ENCODE results near the gene CTF1.

CTF1 gene

DNA sequence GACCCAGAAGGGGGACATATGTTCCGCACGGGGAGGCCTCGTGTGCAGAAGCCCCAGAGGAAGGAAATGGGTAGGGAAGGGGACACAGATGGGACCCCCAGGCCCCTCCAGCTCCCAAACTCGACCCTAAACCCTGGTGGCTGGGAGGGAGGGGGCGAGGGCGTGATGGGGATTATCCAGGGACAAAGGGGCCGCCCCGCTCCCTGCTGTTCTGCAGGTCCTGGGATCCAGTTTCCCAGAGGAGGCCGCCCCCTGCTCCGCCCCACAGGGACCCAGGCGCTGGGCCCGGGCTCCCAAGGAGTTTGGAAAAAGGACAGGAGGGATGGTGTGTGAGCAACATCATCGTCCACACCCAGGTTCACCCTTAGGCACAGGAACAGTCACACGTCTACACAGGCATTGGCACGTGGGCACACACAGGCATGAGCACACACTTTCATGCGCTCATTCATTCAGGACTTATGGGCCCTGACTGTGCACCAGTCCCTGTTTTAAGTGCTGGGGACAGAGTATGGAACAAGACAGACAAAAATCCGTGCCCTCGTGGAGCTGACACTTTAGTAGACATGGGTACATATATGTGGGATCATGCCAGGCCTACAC, 14.1 kb downstream of the CTF1 start:
- DNase-seq, result no peak

DNA sequence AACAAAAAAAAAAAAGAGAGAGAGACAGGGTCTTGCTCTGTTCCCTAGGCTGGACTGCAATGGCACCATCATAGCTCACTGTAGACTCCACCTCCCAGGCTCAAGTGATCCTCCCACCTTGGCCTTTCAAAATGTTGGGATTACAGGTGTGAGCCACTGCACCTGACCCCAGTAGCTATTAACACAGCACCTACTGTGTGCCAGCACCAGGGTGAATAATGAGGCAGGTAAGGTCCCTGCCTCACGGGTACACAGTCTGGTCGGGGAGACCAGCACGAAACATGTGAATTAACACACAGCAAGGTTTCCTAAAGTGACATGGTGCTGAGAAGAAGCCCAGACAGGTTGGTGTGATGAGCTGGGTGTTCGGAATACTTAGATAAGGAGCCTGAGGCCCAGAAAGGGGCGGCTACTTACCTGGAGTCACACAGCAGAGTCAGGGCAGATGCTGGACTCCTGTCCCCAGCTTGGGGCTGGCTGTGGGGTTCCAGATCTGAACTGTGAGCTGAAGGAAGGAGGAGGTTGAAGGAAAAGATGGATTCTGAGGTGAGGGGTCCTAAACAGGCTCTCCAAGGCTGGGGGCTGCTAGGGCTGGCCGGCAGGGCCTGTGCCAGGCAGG, 16.5 kb downstream of the CTF1 start:
- no peak for DNase-seq

DNA sequence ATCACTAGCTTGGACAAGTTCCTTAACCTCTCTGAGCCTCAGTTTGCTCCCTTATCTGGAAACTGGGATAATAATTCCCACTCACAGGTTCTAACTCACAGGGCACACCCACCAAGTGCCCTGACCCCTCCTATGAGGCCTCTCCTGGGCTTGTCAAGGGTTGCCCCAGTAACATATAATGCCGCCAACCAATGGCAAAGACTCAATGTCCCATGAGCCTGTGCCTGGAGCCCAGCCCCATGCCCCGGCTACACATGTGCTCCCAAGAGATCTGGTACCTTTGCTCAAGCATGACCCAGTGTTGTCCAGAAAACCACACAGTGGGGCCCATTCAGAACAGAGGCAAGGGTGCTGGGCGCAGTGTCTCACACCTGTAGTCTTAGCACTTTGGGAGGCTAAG, 18.4 kb downstream of the CTF1 start:
- DNase-seq, result no peak

DNA sequence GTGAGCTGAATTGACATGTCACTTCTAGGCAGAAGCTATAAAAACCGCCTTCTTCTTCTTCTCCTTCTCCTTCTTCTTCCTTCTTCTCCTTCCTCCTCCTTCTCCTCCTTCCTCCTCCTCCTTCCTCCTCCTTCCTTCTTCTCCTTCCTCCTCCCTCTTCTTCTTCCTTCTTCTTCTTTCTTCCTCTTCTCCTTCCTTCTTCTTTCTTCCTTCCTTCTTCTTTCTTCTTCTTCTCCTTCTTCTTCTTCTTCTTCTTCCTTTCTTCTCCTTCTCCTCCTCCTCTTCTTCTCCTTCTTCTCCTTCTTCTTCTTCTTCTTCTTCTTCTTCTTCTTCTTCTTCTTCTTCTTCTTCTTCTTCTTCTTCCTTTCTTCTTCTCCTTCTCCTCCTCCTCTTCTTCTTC, 22.2 kb downstream of the CTF1 start:
- DNase-seq, result no peak

DNA sequence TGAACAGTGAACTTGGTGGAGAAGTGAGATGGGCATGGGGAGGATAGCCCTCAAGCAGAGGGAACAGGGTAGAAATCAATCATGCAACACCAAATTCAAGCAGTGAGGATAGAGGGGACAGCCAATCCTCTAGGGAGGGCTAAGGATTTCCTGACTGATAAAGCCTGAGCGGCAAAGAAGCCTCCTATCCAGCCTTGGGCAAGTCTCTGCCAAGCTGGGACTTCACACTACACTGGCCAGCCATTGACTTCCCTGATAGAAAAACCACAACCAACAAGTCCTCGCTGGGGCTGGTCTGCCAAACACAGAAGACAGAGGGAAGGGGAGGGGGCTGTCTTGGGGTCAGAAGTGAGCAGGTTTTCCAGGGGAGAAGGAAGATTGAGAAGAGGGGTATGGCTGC, 24.5 kb downstream of the CTF1 start:
- no peak for DNase-seq

DNA sequence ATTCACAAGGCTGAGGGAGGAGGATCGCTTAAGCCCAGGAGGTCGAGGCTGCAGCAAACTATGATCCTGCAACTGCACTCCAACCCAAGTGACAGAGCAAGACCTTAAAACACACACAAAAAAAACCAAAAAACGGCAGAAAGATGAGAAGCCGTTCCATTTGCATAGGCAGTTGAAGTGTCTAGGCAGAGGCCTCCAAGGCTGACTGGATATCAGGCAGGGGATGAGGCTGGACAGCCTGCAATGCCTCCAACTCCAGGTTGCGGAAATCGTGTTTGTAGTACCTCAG, 25.0 kb downstream of the CTF1 start:
- DNase-seq, result no peak

DNA sequence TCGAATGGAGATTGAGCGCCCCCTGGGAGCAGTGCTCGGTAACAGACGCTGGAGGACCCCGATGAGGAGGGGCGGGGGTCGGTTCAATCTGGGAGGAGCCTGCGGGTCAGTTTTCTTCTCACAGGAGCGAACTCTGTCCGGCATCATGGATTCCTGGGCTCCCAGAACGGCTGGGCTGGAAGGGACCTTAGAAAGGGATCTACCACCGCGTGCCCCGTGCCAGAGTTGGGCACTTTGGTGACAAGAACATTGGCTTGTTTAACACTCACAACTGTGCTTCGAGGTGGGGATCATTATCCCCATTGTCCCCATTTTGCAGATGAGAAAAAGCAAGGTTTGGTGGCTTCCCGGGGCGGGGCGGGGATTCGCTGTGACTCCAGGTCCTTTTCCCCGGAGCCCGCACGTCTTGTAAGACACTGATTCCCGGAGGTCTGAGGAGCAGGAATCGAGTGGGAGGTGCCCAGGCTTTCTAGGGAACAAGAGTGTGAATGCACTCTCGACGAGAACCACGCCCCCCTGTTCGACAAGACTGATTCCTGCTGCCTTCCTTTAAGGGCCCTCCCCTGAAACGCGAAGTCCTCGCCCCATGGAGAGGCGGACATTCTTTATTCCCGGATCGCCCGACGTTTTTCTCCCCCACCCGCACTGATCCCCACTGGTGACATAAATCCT, 25.5 kb downstream of the CTF1 start:
- DNase-seq, result peak; percentile 85

DNA sequence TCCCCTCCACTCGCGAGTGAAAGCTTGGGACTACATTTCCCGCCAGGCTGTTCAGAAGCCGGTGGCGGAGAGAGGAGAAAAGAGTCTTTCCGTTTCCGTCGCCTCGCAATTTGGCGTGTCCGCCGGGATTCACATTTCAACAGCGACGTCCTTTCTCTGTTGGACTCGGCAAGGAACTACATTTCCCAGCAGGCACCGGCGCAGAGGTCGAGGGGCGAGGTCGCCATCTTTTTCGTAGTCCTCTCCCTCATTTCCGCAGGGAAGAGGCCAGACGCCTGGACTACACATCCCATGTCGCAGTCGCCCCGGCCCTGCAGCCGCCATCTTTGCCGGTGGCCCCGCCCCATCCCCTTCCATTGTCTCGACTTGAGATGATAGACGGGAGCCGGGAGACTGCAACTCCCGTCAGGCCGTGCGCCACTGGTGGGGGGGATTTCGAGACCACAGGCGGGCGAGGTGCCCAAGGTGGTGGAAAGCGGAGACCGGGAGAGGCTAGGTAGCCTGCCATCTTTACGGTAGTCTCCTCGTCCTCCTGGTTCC, 26.1 kb downstream of the CTF1 start:
- peak; percentile 100 for DNase-seq

DNA sequence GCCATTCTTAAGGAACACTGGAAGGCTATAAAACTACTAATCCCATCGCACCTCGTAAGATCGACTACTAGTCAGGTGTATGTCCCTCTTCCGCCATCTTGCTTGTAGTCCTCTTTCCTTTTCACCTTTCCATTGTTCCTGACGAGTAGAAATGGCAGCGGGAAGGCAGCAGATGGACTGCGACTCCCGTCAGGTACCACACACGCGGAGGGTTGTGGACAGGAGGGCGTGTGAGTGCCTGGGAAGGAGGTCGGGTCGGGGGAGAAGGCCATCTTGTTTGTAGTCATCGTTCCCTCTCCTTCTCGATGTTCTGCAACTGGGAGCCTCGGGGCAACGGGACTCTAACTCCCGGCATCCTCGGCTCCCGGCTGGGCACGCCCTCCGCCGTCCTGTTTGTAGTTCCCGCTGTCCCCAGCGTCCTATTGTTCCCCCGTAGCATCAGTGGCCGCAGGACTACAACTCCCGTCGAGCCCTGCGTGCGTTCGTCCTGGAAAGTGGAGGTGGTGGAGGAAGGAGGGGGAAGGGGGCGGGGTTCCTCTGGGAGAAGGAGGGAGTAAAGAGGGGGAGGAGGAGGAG, 26.6 kb downstream of the CTF1 start:
- peak; percentile 98 for DNase-seq

DNA sequence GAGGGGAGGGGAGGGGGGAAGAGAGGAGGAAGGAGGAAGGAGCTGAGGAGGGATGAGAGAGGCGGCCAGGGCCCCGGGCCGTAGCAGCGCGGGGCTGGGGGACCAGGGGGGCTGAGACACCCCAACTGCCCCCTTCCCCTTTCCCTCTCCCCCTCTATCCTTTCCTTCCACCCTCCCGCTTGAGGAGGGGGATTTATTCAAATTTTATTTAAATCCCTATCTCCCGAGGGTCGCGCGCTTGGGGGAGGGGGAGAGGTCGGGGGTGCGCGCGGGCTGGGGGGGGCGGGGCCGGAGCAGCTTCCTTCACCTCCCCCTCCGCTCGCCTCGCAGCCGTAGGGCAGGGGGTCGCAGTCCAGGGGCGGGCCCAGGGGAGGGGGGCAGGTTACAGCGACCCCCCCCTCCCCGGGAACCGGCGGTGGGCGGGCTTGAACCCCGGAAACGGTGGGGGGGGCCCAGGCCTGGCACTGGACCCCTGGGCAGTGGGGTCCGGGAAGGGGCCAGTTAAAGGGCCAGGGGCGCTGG, 27.2 kb downstream of the CTF1 start, which contains the start of gene FBXL19:
FBXL19 (plus strand) TSS at position 19 of the 522 bp plus-strand sequence. CDS start 2,183 bp downstream, outside the sequence.
- no peak for DNase-seq

DNA sequence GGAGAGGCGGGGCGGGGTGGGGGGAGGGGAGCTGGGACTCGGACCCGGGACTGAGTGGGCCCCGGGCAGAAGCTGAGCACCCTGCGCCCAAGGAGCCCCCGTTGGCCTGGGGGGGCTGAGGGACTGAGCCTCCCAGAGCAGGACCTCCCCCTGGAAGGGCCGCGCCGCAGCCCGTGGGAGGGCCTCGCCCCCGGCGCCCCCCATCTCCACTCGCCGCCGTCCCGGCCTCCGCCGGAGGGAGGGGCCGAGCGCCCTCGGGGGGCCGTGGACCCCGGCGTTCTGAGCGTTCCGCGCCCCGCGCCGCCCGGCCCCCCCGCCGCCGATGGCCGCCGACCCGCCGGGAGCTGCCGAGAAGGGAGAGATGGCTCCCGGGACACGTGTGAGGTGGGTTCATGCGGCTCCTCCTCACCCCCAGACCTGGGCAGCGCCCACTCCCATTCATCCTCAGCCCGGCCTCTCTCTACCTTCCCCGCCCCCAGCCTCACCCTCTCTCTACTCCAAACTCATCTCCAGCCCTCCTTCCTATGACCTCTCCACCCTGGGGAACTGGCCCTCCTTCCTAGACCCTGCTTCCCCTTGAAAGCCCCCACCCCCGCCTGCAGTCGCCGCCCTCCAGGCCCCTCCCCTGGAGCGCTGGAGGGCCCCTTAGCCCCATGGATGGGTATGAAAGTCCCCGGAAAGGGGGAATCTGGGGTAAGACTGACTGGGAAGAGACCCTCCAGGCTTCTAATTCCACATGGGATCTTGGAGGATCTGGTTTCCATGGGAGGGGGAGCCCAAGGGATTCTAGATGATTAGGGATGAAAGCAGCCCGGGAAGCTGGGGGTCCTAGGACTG, 27.9 kb downstream of the CTF1 start:
- DNase-seq, result no peak

DNA sequence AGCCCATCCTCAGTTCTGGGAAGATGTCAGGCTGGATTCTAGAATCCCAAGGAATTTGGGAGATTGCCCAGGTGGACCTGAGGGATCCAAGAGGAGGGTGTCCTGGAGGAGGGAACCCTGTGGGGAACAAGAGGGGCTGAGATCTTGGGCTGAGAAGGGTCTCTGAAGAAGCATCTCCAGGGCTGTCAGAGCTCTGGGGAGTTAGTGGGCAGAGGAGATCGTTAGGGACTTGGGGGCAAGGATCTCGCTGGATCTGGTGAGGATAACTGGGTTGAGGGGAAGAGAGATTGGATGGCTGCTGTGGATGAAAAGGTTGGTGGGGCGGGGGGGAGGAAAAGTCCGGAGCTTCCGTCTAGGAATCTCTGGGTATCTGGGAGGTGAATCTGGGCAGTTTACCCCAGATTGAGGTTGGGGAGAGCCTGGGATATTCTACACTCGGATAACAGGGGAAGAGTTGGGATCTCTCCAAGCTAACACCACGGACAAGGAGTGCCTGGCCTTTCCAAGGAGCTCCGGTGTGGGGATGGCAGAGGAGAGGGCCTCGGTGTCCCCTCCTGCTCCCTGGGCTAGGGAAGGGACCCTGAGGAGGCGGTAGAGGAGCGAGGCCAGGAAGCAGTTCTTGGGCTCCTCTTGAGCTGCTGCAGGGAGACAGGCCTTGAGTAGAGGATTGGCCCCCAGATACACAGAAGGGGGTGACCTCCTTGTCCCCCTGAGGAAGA, 28.7 kb downstream of the CTF1 start:
- no peak for DNase-seq

DNA sequence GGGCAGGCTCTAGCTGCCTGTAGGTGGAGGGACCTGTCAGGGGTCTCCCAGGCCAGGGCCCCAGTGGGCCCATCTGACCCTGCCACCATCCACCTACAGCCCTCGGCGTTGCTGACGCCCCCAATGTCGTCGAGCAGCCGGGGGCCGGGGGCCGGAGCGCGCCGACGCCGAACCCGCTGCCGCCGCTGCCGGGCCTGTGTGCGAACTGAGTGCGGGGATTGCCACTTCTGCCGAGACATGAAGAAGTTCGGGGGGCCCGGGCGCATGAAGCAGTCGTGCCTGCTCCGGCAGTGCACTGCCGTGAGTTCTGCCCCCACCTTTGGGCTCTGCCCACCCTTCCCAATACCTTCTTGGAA, 29.2 kb downstream of the CTF1 start:
- no peak for DNase-seq

DNA sequence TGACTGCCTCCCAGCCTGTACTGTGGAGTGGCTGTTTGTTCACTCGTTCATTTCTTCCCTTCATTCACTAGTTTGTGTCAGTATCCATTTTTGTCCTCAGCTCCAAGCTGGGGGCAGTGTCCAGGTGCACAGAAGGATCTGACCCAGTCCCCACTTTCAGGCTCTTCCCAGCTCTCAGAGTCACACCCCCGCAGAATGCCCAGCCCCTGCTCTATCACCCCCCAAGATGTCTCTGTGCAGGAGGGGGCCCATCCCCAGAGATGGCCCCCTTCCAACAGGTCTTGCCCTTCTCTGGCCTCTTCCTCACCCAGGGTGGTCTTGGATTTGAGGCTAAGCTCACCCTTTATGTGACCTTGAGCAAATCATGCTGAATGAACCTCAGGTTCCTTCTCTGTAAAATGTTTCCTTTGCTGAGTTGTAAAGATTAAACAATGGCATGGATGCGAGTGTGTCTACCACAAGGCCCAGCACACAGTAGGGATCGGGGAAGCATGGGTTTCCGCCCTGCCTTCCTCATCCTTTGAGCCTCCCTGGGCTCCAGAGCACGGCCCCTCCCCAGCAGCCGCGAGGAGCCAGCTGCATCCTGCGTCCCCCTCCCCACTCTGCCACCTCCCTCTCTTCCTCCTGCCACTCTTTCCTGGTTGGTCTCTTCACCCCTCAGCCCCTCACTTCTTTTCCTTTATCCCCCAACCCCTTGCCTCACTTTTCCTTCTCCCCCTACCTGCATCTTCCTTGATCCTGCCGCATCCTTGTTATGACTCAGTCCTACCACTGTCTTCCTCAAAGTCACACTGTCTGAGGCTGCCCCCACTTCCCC, 29.8 kb downstream of the CTF1 start:
- no peak for DNase-seq

DNA sequence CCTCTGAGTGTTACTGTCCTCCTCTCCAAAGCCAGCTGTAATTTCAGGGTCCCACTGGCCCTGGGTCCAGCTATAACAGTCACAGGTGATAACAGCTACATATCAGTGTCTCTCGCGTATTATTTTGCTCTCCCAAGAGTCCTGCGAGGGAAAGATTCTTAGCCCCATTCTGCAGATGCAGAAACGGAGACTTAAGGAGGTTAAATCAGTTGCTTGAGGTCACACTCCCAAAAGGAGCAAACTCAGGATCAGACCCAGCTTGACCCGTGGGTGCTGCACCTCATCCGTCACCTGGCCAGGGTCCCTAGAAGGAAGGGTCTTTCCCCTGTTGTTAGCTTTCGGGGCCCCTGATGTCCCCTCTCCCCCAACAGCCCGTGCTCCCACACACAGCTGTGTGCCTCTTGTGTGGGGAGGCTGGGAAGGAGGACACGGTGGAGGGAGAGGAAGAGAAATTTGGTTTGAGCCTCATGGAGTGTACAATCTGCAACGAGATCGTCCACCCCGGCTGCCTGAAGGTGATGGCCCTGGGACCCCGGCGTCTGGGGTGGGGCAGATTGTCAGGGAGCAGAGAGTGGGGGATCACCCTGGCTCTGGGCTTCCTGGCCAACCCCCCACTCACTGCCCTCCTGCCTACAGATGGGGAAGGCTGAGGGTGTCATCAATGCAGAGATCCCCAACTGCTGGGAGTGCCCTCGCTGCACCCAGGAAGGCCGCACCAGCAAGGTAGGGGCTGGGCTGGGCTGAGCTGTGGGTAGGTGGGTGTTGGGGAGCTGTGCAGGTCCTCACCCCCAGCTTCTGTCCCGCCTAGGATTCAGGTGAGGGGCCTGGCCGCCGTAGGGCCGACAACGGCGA, 30.7 kb downstream of the CTF1 start:
- no peak for DNase-seq

DNA sequence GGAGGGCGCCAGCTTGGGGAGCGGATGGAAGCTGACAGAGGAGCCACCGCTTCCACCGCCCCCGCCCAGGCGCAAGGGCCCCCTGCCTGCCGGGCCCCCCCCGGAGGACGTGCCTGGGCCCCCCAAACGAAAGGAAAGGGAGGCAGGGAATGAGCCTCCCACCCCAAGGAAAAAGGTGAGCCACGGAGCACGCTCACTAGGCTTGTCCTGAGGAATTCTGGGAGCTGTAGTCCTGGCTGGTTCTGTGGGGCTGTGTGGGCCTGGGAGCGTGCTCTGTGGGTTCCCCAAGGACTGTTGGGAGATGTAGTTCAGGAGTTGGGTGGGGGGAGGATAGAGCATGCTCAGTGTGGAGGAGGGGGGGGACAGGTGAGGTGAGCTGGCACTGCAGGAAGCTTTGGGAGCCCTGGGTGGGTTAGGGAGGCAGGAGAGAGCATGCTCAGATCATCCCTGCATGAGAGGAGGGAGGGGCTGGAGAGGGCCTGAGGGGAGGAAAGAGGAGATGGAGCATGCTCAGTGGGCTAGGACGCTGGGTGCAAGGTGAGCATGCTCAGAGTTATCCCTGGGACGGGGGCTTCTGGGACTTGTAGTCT, 31.5 kb downstream of the CTF1 start:
- peak; percentile 52 for DNase-seq

DNA sequence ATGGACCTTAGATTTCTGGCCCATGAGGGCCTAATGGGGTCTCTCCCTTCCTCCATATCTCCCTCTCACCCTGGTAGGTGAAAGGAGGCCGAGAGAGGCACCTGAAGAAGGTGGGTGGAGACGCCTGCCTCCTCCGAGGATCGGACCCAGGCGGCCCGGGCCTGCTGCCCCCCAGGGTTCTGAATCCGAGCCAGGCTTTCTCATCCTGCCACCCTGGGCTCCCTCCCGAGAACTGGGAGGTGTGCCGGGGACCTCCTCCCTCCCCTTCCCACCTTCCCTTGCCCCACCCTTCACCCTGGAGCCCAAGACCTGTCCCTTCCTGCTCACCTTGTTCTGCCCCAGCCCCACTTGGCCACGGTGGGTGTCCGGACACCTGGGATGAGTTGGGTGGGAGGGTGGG, 32.0 kb downstream of the CTF1 start:
- no peak for DNase-seq

DNA sequence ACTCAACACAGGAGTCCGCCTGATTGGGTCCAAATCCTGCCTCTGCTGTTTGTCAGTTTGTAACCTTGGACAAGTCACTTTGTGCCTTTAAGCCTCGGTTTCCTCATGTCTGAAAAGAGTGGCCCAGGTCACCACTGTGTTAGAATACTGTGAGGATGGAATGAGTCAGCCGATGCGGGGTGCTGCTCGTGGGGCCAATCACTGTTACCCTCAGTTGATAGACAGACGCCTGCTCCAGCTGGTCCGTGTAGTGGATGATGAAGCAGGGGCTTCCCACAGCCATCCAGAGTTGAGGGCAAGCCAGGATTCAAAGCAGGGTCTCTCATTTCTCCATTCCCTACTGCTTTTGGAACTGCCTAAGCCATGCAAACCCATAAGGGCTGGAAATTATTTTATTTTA, 32.8 kb downstream of the CTF1 start:
- no peak for DNase-seq

DNA sequence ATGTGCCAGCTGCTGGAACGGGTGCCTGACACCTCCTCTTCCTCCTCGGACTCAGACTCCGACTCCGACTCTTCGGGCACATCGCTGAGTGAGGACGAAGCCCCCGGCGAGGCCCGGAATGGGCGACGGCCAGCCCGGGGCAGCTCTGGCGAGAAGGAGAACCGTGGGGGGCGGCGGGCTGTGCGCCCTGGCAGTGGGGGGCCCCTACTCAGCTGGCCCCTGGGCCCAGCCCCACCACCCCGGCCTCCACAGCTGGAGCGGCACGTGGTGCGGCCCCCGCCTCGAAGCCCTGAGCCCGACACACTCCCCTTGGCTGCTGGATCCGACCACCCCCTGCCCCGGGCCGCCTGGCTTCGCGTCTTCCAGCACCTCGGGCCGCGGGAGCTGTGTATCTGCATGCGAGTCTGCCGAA, 33.8 kb downstream of the CTF1 start:
- DNase-seq, result no peak

DNA sequence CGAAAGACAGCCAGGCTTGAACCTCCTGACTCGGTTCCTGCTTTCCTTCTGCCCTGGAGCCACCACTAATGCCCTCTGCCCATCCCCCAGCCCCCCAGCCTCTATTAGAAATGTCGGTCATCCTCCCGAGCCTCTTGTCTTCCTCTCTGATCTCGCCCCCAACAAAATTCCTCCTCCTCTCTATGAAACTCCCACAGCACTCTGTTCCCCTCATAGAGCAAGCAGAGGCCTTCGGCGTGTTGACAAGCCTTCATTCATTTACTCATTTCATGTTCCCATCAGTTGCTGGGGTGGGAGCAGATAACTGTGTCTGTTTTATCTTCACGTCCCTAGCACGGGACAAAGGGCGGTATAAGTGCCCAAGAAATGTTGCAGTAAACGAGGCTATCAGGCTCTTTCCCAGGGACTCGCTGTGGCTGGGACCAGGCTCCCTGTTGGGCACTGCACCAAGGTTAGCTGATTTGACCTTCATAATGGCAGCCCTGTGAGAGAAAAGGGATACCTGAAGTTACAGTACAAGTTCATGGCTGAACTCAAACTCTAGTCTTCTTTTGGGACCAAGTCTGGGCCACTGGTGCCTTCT, 34.7 kb downstream of the CTF1 start:
- no peak for DNase-seq
